GM12891 (cell line): ENCODE data around the gene KRTAP5-3.
A peak's percentile ranks its signal among the peaks of the same experiment; 100 is the strongest.

ENCODE experiments used
- DNase-seq: peaks from one replicate; pipeline ENCODE4 v3.0.0; 2011; ENCODE audit warnings: low spot score; ENCODE audit not compliant: insufficient read length
- FAIRE-seq: peaks from 2 replicates; lab custom pipeline; 2011; peaks lifted over from hg19 to GRCh38; lab: Jason Lieb, UNC
- PAX5 ChIP-seq: IDR thresholded peaks from 2 replicates; pipeline ENCODE4 v1.6.1; 2011; ENCODE audit warnings: low read length, moderate library complexity, mild to moderate bottlenecking; ENCODE audit not compliant: insufficient read depth, severe bottlenecking
- POLR2A ChIP-seq: IDR thresholded peaks from 2 replicates; pipeline ENCODE4 v1.6.1; 2011; ENCODE audit warnings: low read depth, low read length, control low read depth
- POLR2AphosphoS5 ChIP-seq: IDR thresholded peaks from 2 replicates; pipeline ENCODE4 v1.6.1; 2011; ENCODE audit warnings: low read depth, low read length, control low read depth
- POU2F2 ChIP-seq: IDR thresholded peaks from 2 replicates; pipeline ENCODE4 v1.6.1; 2011; ENCODE audit warnings: low read depth, mild to moderate bottlenecking, control low read depth, low read length, moderate library complexity
- SPI1 ChIP-seq: IDR thresholded peaks from 2 replicates; pipeline ENCODE4 v1.6.1; 2011; ENCODE audit warnings: low read depth, low read length, control low read depth
- TAF1 ChIP-seq: IDR thresholded peaks from 2 replicates; pipeline ENCODE4 v1.6.1; 2011; ENCODE audit warnings: low read depth, low read length, control low read depth

The KRTAP5-3 gene

GRCh38 chr11:1632053-1632714, 23.9 kb upstream of the KRTAP5-3 start:
- TF ChIP-seq TAF1, result no peak
- no peak for TF ChIP-seq PAX5
- no peak for TF ChIP-seq POU2F2
- no peak for TF ChIP-seq POLR2A
- TF ChIP-seq SPI1, result no peak
- TF ChIP-seq POLR2AphosphoS5, result no peak
- FAIRE-seq (no peak), DNase-seq (no peak)

- TF ChIP-seq POU2F2 (no peak), PAX5 (no peak), SPI1 (no peak), POLR2AphosphoS5 (no peak), POLR2A (no peak), TAF1 (no peak)
- FAIRE-seq (no peak), DNase-seq (no peak)
Observed at GRCh38 chr11:1631066-1631568, 22.9 kb upstream of the KRTAP5-3 start.

- TF ChIP-seq PAX5, result no peak
- TF ChIP-seq POLR2A, result no peak
- TF ChIP-seq POU2F2, result no peak
- TF ChIP-seq TAF1, result no peak
- TF ChIP-seq SPI1, result no peak
- TF ChIP-seq POLR2AphosphoS5, result no peak
- DNase-seq, result no peak
- no peak for FAIRE-seq
Observed at GRCh38 chr11:1630271-1630670, 22.0 kb upstream of the KRTAP5-3 start.

GRCh38 chr11:1629326-1630185, 21.3 kb upstream of the KRTAP5-3 start, which contains the start of gene KRTAP5-5:
Gene KRTAP5-5 (plus strand): TSS chr11:1629775. CDS start chr11:1629841, 66 bp downstream.
- no peak for TF ChIP-seq TAF1
- no peak for TF ChIP-seq SPI1
- TF ChIP-seq POLR2AphosphoS5, result no peak
- TF ChIP-seq PAX5, result no peak
- no peak for FAIRE-seq
- no peak for DNase-seq

- peak; percentile 88 for DNase-seq
- peak; percentile 97 for FAIRE-seq
- TF ChIP-seq TAF1 (no peak), POLR2AphosphoS5 (no peak), POLR2A (no peak), PAX5 (no peak), SPI1 (no peak), POU2F2 (no peak)
Observed at GRCh38 chr11:1628506-1629325, 20.5 kb upstream of the KRTAP5-3 start.

- FAIRE-seq (no peak), DNase-seq (no peak)
- TF ChIP-seq POLR2AphosphoS5, result no peak
- no peak for TF ChIP-seq POLR2A
- no peak for TF ChIP-seq SPI1
Observed at GRCh38 chr11:1625541-1625940, 17.3 kb upstream of the KRTAP5-3 start.

GRCh38 chr11:1624621-1625020, 16.4 kb upstream of the KRTAP5-3 start:
- no peak for DNase-seq
- no peak for FAIRE-seq
- TF ChIP-seq PAX5 (no peak), POLR2A (no peak), POU2F2 (no peak), POLR2AphosphoS5 (no peak), SPI1 (no peak), TAF1 (no peak)

- TF ChIP-seq POLR2A (no peak), TAF1 (no peak), POU2F2 (no peak), POLR2AphosphoS5 (no peak)
- no peak for FAIRE-seq
- no peak for DNase-seq
Observed at GRCh38 chr11:1623716-1624115, 15.5 kb upstream of the KRTAP5-3 start.

GRCh38 chr11:1622086-1622485, 13.8 kb upstream of the KRTAP5-3 start, which contains the start of gene KRTAP5-4:
Gene KRTAP5-4 (minus strand): TSS chr11:1622138. CDS start chr11:1622093, 45 bp downstream.
- DNase-seq, result no peak
- TF ChIP-seq SPI1, result 0 out of 2 replicates have a peak, but pooled peaks have one; percentile 8
- no peak for TF ChIP-seq POLR2AphosphoS5
- no peak for FAIRE-seq
